GM15510 (cell line): ENCODE data around the gene ASTN2.

Experiments used
- POLR2A ChIP-seq: IDR thresholded peaks from 3 replicates; pipeline ENCODE4 v1.6.1; 2011; ENCODE audit warnings: borderline replicate concordance; ENCODE audit not compliant: insufficient read length; ENCODE audit errors: extremely low read depth

Gene ASTN2

DNA sequence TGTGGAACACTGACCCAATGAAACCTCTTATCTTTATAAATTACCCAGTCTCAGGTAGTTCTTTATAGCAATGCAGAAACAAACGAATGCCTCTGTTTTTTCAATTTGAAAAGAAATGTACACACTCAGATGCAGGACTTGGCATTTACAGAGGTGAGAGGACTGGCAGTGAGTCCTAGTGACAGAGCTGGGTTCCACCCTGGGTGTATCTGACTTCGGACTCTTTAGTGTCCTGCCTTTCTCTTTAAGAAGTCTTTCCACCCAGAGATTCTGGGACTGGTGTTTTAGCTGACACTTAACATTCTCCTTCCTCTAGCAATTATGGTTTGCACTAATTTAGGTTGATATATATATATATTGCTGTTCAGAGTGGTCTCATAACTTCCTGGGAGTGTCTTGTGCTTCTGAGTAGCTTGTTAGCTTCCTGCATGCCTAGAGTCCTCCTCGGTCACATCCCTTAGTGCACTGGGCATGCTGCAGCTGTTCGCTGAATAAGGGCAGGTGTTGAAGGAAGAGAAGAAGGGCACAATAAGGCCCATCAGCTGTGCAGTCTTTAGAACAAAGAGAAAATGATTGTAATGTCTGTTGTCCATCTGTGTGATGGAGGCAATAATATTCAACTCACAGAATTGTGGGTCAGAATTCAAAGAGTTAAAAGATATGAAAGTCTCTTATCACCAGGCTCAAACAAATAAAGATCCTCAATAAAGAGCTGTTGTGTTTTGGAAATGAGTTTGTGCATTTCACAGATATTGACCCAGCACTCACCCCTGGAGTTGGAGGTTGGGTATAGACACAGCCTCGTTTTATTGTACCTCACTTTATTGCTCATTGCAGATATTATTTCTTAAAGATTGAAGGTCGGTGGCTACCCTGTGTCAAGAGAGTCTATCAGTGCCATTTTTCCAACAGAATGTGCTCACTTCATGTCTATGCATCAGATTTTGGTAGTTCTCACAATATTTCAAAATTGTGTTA is 540.6 kb downstream of the ASTN2 start:
- TF ChIP-seq POLR2A = no peak

DNA sequence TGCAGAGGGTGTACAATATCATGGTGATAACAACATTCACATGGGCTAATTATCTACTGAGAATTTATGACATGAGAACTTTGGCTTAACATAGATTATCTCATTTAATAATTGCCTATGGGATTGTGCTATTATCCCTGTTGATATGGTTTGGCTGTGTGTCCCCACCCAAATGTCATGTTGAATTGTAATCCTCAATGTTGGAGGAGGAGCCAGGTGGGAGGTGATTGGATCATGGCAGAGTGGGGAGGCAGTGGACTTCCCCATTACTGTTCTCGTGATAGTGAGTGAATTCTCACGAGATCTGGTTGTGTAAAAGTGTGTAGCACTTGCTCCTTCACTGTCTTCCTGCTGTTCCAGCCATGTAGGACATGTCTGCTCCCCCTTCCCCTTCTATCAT is 541.4 kb downstream of the ASTN2 start:
- no peak for TF ChIP-seq POLR2A

DNA sequence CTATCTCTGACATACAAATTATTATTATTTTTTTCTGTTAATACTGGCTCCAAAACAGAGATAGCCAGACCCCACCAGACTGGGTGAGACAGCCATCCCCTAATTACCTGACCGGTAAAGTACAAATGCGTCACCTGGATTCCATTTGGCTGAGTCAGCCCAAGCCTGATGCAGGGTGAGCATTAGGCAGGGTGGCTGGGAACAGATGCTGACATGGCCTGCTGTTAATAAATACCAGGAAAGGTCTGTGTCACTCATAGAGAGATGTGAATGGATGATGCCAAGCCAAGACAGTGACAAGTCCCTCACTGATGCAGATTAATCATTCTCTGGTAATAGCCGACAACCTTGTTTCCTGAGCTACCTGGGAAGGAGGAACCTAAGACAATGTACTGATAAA is 544.3 kb downstream of the ASTN2 start:
- TF ChIP-seq POLR2A = no peak

DNA sequence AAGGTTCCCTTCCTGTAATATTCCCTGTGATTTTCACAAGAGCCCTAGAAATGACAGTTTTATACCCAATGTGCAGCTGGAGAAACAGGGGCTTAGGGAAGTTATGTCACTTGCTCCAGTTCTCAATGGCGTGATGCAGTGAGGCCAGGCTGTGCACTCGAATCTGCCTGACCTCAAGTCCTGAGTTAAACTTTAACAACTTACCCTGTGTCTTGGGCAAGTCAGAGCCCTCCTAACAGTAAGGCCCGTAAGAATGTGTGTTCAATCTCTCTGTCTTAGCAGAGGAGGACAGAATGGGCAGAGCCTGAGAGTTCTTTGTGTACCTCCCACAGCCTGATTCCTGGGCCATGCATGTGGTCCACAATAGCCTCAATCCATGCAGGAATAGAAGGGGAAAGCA is 546.7 kb downstream of the ASTN2 start:
- no peak for TF ChIP-seq POLR2A

DNA sequence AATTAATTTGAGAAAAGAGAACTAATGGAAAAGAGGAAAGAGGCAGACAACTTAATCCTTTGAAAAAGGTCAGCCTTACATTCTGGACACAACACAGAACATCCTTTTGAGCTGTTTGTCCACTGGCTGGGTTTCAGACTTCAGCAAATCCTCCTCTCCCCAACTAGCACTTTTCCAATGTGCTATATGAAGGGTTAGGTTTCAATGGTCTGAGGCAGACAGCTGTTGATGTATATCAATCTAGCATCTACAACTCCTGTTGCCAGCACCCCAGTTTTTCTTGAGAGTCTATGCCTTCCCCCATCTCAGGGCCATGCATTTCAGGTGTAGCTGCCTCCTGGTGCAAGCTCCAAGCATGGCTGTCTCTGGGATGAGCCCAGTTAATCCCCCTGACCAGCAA is 553.5 kb downstream of the ASTN2 start:
- TF ChIP-seq POLR2A = no peak

DNA sequence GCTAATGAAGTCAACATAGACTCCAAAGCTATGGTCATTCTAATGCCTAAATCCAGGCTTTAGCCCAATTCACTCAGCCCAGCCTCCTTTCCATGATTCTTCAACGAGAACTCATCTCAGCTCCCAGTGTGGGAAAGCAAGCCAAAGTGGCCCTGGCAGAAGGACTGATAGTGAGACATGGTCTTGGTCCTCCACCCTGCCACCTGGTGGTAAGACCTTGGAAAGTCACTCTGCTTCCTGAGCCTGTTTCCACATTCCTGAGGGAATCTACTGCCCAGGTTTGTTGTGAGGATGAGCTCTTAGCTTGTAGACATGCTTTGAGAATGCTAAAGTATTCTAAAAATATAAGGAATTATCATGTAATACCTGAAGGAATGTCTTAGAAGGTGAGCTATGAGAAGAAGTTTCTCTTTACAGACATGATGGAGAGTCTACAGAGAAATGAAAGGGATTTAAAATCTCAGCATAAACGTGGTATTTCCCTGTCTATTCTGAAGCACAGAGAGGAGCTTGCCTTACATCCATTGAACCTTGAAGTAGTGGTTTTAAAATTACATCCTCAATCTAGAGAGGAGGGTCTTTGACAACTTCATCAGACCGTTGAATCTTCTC is 554.2 kb downstream of the ASTN2 start:
- TF ChIP-seq POLR2A = no peak

DNA sequence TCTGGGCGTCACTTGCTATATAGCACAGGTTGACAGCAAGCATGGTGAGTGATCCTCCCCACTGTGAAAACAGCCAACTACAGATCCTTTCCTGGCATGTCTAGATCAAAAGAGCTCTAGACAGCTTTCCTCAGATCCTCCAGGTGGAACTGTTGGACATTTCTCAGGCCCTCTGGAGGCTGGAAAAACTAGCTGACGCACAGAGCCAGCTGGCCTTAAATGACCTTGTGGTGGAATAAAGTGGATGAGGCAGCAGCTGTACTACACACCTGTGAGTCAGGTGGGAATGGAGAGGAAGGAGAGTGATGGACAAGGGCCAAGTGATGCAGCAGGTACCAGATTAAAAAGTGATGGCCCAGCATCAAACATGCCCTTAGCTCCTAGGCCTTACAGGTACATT is 555.1 kb downstream of the ASTN2 start:
- no peak for TF ChIP-seq POLR2A

DNA sequence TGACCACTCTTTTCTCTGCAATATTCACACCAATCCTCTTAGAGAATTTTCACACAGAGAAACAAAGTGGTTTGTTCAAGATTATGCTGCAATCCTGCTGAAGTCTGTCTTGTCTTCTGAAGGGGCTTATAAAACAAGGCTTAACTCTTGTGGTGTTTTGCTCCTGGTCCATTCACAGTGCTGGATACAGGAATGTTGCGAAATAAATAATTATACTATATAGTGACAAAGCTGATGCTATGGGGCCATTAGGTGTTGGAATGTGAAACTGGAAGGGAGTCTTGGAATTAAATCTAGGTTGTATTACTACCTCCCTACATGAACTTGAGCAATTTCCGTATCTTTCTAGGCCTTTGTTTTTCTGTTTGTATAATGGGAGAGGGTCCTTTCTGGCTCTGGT is 557.5 kb downstream of the ASTN2 start:
- TF ChIP-seq POLR2A = no peak

DNA sequence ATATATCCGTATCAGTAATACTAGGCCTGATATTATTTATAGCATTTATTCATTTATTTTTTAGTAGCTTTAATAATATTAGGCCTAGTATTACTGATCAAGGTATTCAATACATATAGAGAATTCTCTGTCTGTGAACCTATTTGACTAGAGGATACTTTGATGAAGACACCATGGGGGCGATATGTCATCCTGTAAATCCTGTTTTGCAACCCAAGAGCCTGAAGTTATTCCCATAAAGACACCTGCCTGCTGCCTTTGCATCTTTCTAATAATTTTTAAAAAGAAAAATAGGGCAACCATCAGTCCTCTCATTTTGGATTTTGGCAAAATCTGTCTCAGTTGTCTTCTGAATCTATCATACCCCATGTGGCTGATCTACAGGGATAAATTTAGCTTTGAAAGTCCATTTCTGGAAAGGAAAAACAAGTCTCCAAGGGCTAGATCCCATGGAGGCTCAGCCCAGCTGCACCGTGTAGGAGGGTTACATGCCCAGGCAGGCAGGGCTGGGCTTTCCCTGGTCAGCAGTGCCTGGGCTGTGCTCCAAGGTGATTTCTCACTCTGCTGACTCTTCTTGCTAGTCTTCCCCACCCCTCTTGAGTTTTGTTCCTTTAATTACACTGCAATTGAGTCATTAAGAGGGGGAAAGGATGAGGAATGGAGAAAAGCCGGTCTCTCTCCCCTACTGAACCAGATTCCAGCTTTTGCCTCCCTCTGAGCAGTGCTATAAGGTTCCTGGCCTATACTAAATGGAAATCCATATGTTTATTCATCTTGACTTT is 558.8 kb downstream of the ASTN2 start:
- TF ChIP-seq POLR2A = no peak

DNA sequence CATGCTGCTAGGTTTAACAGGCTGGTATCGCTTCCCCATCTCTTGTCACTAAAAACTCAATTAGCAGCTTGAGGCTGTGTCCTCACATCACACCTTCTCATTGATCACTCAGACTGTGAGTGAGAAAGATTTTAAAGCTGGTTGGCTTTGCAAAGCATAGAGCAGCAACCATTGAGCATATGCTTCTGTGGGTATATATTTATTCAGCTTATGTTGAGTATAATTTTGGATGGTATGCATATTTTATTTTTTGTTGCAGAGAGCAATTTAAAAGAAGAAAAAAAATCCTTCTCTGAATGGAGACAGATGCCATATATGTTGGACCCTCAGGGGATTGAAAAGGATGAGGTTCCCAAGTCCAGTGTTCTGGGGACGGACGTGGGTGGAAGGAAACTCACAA is 565.1 kb downstream of the ASTN2 start:
- TF ChIP-seq POLR2A = no peak

DNA sequence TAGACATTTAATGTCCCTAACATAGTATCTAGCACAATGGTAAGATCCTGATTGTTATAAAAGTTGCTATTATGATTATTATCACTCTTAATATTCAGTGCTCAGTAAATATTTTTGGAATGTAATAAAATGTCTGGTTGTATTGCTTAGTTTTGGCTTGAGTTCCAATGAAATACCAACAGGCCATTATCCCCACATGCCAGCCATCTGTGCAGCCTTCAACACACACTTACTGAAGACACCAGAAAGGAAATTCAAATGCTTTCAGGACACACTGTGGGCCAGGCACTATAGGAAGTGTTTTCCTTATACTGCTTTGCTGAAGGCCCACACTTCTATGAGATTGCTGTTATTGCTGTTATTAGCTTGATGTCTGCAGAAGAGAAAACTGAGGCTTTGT is 570.2 kb downstream of the ASTN2 start:
- no peak for TF ChIP-seq POLR2A

DNA sequence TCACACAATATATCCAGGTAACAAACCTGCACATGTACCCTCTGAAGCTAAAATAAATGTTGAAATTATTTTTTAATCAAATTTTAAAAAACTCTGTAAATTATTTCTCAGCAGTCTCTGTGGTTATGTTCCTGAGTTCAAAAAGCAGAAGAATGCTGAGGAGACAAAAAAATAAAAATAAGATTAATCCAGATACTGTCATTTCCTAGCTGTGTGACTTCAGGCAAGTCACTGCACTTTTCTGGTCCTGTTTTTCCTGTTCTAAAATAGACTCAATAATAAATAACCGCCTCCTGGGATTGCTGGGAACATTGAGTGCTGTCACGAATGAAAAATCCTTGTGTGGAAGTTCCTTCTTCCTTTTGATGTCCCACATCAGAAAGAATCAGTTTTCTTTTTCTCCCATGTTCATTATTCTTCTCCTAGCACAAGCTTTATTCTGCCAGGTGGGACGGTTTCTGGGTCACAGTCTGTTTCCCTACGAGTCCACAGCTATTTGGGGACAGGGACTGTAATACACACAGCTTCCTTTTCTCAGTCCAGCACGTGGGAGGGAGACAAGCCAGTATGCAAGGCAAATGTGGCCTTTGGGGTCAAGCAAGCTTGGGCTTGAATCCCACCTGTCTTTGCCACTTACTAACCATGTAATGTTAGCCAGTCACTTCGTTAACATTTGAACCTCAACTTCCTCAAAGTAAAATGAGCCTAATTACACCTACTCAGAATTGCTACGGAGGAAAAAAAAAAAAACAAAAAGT is 570.8 kb downstream of the ASTN2 start:
- TF ChIP-seq POLR2A = no peak

DNA sequence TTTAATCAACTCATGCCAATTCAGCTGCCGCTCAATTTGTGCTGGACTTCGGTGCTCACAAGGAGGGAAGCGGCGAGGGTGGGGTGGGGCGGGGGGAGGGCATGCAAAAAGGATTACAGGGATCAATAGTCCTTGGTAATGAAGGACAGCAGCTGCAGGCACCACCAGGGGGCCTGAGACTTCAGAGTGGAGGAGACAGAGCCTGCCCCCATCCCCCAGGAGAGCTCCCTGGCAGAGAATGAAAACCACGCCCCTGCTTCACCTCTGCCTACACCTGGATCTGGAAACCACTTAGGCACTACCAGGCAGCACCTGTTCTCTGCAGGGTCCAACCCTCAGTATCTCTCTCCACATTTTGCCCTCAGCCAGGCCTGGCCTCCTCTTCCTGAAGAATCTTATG is 572.2 kb downstream of the ASTN2 start:
- TF ChIP-seq POLR2A = no peak
